Measurements from ENCODE around the gene AFF3.
A peak's percentile ranks its signal among the peaks of the same experiment; 100 is the strongest.

Gene AFF3

GRCh38 chr2:99653433-99653832, 489.0 kb downstream of the AFF3 start:
- DNase-seq = no peak

DNA sequence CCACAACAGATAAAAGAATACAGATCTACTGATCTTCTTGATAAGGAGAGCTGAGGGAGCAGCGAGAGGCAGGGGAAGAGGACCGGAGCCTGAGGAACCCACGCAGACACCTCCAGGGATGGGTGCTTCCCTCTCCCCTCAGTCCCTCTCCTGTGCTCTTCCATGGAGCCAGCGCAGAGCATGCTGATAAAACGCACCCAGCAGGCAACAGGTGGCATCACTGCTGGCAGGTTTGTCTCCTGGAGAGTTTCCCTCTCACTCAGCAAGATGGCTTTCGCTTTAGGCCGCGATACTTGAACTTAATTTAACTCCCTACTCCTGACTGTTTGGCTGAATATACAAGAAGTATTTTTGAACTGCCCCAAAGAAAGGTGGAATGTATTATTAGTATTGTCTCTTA, 489.5 kb downstream of the AFF3 start:
- DNase-seq = no peak

DNA sequence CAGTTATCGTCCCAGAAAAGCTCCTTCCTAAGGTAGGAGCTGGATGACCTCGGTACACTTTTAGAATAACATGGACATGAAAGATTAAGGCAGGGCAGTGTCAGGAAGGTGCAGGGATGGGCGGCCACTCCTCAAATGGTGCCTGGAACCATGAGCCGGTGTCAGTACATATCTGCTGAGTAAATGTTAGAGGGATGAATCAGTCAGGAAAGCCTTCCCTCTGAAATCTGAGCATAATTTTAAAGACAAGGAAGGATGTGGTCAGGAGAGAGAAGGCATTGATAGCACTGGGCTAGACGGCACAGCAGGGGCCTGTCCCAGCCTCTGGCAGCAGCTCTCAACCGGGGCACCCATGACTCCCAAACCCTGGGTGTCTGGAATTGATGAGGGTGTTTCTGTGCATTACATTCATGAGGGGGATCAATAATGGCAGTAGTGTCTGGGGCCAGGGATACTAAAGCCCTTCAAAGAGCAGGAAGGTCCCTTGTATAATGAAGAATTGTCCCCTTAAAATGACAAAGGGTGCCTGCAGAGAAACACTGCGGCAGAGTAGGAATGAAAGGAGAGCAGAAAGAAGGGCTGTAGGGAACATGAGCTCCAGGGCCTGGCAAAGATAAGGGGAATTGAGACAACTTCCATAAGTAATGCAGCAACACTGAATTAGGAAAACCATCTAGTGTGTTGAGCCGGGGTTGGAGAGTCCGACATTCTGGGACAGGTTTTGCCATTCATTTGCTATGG, 490.3 kb downstream of the AFF3 start:
- peak; percentile 83 for DNase-seq

GRCh38 chr2:99648906-99649789, 493.2 kb downstream of the AFF3 start:
- no peak for DNase-seq

- peak; percentile 61 for DNase-seq
These were observed 494.1 kb downstream of the AFF3 start for GRCh38 chr2:99648178-99648844.

GRCh38 chr2:99645960-99646359, 496.4 kb downstream of the AFF3 start:
- no peak for DNase-seq

- peak; percentile 68 for DNase-seq
These were observed 498.0 kb downstream of the AFF3 start for GRCh38 chr2:99644419-99644787.

DNA sequence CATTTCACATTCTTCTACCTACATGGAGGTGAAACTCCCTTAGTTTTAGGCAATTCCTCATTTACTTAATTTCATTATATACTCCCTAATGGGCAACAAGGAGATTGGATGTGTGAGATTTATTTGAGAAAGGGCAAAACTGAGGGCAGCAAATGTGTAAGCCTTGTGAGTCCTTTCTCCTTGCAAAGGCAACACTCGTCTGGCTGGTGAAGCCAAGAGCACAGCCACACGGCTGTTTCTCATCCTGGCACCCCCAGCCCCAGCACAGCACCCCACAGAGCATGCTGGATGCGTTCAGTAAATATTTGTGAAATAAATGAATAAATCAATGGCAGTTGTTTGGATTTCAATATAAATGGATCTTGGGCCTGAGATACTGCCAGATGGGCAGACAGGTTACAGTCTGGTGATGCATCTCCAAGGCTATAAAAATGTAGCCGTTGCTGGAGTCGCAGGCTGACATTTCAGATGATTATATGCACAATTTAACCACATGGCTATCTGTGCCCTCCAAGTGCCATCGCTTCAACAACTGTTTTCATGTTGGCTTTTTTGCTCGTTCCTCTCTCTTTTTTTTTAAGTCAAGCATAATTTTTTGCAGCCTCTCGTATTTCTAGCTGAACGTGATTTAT, 498.5 kb downstream of the AFF3 start:
- DNase-seq = no peak

DNA sequence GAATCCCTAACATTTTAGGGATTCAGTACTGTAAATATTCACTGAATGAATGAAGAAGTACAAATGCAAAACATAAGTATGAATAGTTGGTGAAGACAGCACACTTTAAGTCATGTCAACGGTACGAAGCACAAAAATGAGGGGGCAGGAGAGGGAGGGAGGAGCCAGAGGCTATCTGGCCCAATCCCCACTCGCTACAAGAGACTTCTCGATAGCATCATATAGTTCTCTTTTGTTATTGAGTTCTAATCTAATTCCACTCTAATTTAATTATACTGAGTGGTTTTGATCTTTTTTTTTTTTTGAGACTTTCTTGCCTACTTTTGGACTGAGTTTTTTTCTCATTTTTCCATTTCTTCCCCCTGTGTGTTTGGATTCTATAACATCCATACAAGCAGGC, 500.4 kb downstream of the AFF3 start:
- DNase-seq = no peak

DNA sequence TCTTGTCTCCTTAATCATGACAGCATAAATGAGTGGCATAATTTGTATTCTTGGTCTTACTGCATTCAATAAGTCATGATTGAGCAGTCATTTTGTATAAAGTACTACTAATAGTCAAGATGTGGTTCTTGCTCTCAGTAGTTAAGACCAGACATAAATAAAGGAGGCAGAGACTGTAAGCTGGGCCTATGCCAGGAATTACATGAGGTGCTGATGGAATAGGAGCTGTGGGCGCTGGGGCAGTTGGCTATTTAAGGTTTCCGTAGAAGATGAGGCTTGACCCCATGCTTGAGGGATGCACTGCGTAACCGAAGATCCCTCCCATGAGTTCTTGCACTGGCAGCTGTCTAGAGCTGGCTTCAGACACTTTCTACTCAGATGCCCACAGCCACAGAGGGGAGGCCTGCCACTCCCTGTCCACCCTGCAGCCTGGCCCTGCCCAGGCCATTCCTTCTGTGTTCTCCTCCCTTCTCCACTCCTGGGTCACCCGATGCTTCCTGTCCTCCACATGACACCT, 501.7 kb downstream of the AFF3 start:
- no peak for DNase-seq

DNA sequence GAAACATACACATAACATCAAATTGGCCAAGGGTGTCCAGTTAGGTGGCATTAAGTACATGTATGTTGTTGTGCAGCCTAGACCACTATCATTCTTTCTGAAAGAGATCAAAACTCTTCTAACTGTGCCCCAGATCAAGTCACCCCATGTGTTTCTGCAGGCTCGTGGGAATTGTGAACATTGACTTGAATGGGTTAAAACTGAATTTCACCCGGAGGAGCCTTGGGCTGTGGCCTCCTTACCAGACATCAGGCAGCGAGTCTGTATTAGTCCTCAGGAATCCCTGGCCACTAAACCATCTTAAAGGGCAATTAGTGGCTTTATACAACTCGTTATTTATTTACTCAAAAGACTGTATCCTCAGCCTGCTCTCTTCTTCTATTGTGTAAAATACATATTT, 503.6 kb downstream of the AFF3 start:
- no peak for DNase-seq

DNA sequence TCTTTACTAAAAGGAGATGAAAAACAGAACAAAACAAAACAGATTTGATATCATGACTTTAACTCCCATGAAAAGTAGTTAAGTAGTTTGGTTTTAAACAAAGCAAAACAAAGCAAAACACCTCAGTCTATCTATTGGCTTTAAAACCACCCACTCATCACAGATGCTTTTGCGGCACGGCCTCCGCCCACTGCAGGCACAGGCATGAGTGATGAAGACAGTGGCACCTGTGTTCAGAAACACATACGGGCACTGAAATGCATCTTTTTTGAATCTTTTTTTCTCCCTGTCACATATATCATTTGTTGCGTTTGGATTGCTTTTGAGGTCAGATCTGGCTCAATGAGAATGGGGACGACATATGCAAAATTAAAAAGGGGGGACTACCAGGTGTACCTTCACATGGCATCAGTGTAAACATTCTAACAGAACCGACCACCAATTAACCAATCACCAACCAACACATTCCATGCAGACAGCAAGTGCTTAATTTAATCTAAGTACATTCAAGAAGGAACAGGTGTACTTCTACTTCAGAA, 505.2 kb downstream of the AFF3 start:
- DNase-seq = no peak

- DNase-seq = no peak
These were observed 506.0 kb downstream of the AFF3 start for GRCh38 chr2:99636144-99637034.

DNA sequence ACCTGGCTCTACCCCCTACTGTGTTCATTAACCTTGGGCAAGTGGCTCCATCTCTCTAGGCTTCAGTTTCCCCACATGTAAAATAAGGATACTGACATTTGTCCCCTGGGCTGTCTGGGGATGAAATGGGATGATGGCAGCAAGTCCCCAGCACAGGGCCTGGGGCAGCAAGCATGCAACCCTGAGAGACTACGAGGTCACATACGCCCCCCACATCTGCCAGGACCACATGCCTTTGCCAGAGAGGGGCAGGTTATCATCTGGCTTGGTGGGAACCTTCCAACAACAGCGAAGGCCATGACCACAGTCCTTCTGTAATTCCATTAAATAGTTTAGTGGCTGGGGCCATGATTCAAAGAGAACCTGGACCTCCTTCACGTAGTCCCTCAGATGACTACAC, 506.7 kb downstream of the AFF3 start:
- DNase-seq = no peak

- no peak for DNase-seq
These were observed 508.2 kb downstream of the AFF3 start for GRCh38 chr2:99634234-99634633.

DNA sequence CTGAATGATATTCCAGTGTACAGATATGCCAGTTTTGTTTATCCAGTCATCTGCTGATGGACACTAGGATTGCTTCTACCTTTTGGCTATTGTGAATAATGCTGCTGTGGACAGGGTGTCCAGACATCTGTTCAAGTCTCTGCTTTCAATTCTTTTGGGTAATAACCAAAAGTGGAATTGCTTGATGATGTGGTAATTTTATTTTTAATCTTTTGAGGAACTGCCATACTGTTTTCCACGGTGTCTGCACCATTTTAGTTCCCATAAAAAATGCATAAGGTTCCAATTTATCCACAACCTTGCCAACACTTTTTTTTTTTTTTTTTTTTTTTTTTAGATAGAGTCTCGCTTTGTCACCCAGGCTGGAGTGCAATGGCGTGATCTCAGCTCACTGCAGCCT, 510.7 kb downstream of the AFF3 start:
- DNase-seq = no peak

DNA sequence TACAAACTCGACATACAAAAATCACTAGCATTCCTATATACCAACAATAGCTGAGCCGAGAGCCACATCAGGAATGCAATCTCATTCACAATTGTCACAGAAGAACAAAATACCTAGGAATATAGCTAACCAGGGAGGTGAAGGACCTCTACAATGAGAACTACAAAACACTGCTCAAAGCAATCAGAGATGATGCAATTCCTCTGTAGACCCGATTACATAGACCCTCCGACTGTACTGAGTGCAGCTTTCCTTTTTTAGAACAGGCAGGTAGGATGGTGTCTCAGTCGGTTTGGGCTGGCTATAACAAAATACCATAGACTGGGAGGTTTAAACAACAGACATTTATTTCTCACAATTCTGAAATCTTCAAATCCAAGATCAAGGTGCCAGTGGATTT, 513.1 kb downstream of the AFF3 start:
- DNase-seq = no peak

DNA sequence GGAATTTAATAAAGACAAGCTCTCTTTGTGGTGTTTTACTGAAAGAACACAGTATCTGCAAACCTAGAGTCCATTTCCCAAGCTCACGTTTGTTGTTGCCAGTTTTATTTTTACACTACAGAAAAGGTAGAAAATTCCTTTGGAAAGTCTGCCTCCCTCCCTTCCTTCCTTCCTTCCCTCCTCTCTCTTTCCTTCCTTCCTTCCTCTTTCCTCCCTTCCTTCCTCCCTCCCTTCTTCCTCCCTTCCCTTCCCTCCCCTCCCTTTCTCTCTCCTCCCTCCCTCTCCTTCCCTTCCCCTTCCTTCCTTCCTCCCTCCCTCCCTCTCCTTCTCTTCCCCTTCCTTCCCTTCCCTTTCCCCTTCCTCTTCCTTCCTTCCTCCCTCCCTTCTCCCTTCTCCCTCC, 516.2 kb downstream of the AFF3 start:
- no peak for DNase-seq

GRCh38 chr2:99624677-99625076, 517.7 kb downstream of the AFF3 start:
- DNase-seq = no peak

- no peak for DNase-seq
These were observed 518.8 kb downstream of the AFF3 start for GRCh38 chr2:99623613-99624012.

DNA sequence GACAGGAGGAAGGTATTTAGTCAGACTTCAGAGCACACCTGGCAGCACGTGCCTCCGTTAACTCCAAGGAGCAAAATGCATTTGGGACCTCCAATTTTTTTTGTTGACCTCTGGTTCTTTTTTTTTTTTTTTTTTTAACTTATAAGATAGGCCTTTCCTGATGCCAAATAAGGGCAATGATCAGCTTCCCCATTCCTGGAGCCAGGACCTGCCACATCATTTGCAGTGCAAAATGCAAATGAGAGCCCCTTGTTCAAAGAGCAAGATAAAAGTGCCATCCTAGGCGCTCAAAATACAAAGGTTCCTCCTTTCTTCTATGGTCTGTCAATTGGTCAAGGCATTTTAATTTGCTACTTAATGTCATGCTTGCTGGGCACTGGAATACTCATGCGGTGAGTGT, 519.4 kb downstream of the AFF3 start:
- DNase-seq = no peak
